TTC549 (cell line): Measurements from ENCODE around the gene SHROOM3.
"Not testable (repeated sequence)": the region's sequence is repeated elsewhere in the genome, so short reads cannot be mapped to it uniquely, and the experiment has no call there.

ENCODE experiments used
- FAIRE-seq: peaks from 2 replicates; lab custom pipeline; 2012; peaks lifted over from hg19 to GRCh38; lab: Jason Lieb, UNC

Gene SHROOM3

GRCh38 chr4:76447393-76447851 is 12.4 kb downstream of the SHROOM3 start:
- no peak for FAIRE-seq

GRCh38 chr4:76448211-76448610 is 13.2 kb downstream of the SHROOM3 start:
- FAIRE-seq: no peak

GRCh38 chr4:76449362-76449767 is 14.3 kb downstream of the SHROOM3 start:
- no peak for FAIRE-seq

- no peak for FAIRE-seq
These were observed 14.8 kb downstream of the SHROOM3 start for GRCh38 chr4:76449833-76450232.

GRCh38 chr4:76453232-76453631 is 18.2 kb downstream of the SHROOM3 start:
- FAIRE-seq: no peak

GRCh38 chr4:76454073-76454472 is 19.0 kb downstream of the SHROOM3 start:
- FAIRE-seq: not testable (repeated sequence)

- no peak for FAIRE-seq
These were observed 22.9 kb downstream of the SHROOM3 start for GRCh38 chr4:76457885-76458284.

GRCh38 chr4:76458297-76458696 is 23.3 kb downstream of the SHROOM3 start:
- FAIRE-seq: no peak

- FAIRE-seq: no peak
These were observed 23.8 kb downstream of the SHROOM3 start for GRCh38 chr4:76458825-76459224.

GRCh38 chr4:76459291-76459723 is 24.3 kb downstream of the SHROOM3 start:
- FAIRE-seq: peak; percentile 98

GRCh38 chr4:76463568-76463967 is 28.5 kb downstream of the SHROOM3 start:
- FAIRE-seq: no peak

GRCh38 chr4:76470064-76470463 is 35.0 kb downstream of the SHROOM3 start:
- no peak for FAIRE-seq

- FAIRE-seq: no peak
These were observed 35.5 kb downstream of the SHROOM3 start for GRCh38 chr4:76470532-76470931.

GRCh38 chr4:76476571-76476970 is 41.5 kb downstream of the SHROOM3 start:
- no peak for FAIRE-seq

- FAIRE-seq: no peak
These were observed 49.6 kb downstream of the SHROOM3 start for GRCh38 chr4:76484654-76485053.

- no peak for FAIRE-seq
These were observed 50.4 kb downstream of the SHROOM3 start for GRCh38 chr4:76485450-76485849.

GRCh38 chr4:76486588-76487276 is 51.7 kb downstream of the SHROOM3 start:
- FAIRE-seq: no peak

GRCh38 chr4:76487621-76488020 is 52.6 kb downstream of the SHROOM3 start:
- FAIRE-seq: no peak

GRCh38 chr4:76488455-76488854 is 53.4 kb downstream of the SHROOM3 start:
- no peak for FAIRE-seq

GRCh38 chr4:76488888-76489685 is 54.1 kb downstream of the SHROOM3 start:
- no peak for FAIRE-seq

- no peak for FAIRE-seq
These were observed 54.7 kb downstream of the SHROOM3 start for GRCh38 chr4:76489686-76490161.

GRCh38 chr4:76492055-76492454 is 57.0 kb downstream of the SHROOM3 start:
- FAIRE-seq: no peak

- FAIRE-seq: no peak
These were observed 59.2 kb downstream of the SHROOM3 start for GRCh38 chr4:76494243-76494642.
